ENCODE data around the gene PRELID3B. TPM values are rescaled to one million over a fixed set of nuclear protein-coding genes. Genes with fewer than 3 reads are reported as not detected.
A peak's percentile ranks its signal among the peaks of the same experiment; 100 is the strongest.

Gene PRELID3B
- total and polyA plus RNA-seq, 2 of the 13 experiments (the other 11 are each of a cell fraction or from before 2014, with no cell fraction given): 23.3 to 42.6 TPM

GRCh38 chr20:59047938-59048680 lies 5.5 kb upstream of the PRELID3B start:
- no peaks in the 10 kb centered on the region for H3K79me2 ChIP-seq (ENCODE audit: insufficient read depth, low read length)
- H3K4me2 ChIP-seq (ENCODE audit: low read depth, low read length): peak overlapping the region; percentile 45
- ChIA-PET CTCF (ENCODE audit: low intra/inter-chr PET ratio, low total read pairs) (no interaction called here), POLR2A (interaction anchor here (1.2 kb wide), 1 partner anchor 16 kb away, joined by 5 read pairs; the partner anchor contains the start of gene ATP5F1E)
- no peak overlapping the region for H3K27ac ChIP-seq (ENCODE audit: extremely low read length, insufficient read depth, low read length)
- WGBS (ENCODE audit: low lambda C conversion rate): 0% methylated on average over 5 of the region's 5 CpGs
- peaks cover 2 to 3% of the 10 kb centered on the region in 2 experiments; a peak in 2 of 5 replicates for H3K27me3 ChIP-seq (ENCODE audit: control insufficient read depth in 1 of 2, insufficient read depth in 2 of 2, low read length in 2 of 2)
- no peak overlapping the region for H3K4me3 ChIP-seq (replicated peaks in 1 of 3; ENCODE audit: insufficient read depth in 1 of 3, low read depth in 2 of 3, low read length in 3 of 3)
- DNase-seq (ENCODE audit: low spot score) (peak; percentile 67), ATAC-seq (peak; percentile 74), FAIRE-seq (peak; percentile 60)
- BruUV-seq (replicated peaks): no TSS peak
- no peak overlapping the region for H2AFZ ChIP-seq (ENCODE audit: low read length)
- intact Hi-C loops (cut with micrococcal nuclease; ENCODE audit: unreplicated experiment) (no loop called here), in situ Hi-C loops (cut with HindIII; ENCODE audit: extremely low pct_ligation_motif_present, low pct_unique_long_range_greater_than_20kb) (no loop called here)
- H3K9me3 ChIP-seq (ENCODE audit: low read length): no peaks in the 10 kb centered on the region
- H3K9ac ChIP-seq (ENCODE audit: insufficient read depth, low read depth, low read length): no peak overlapping the region
- no peaks in the 10 kb centered on the region for H4K20me1 ChIP-seq (ENCODE audit: insufficient read depth, low read length)
- peaks cover 18% of the 10 kb centered on the region for H3K4me1 ChIP-seq (ENCODE audit: insufficient read depth, low read length)
- H3K36me3 ChIP-seq (replicated peaks in 1 of 2; ENCODE audit: control insufficient read depth in 1 of 2, insufficient read depth in 2 of 2, low read length in 2 of 2): no peaks in the 10 kb centered on the region
- TF ChIP-seq JUND (CRISPR knock-in tag; IDR thresholded peaks at IDR 0.05): 0 out of 2 replicates have a peak, but pooled peaks have one; percentile 9
- TF ChIP-seq GATAD2A (CRISPR knock-in tag; IDR thresholded peaks at IDR 0.05): 0 out of 2 replicates have a peak, but pooled peaks have one; percentile 9
- TF ChIP-seq ETV5 (CRISPR knock-in tag; IDR thresholded peaks at IDR 0.05; ENCODE audit: borderline replicate concordance): peak; percentile 24; the same call in 1 of the 2 replicates
- TF ChIP-seq ZC3H13 (CRISPR knock-in tag; IDR thresholded peaks at IDR 0.05): no peak
- TF ChIP-seq CEBPB (IDR thresholded peaks at IDR 0.05; ENCODE audit: borderline replicate concordance, low read depth, low read length): peak; percentile 18; the same call in 1 of the 2 replicates
- TF ChIP-seq SALL1 (CRISPR knock-in tag; IDR thresholded peaks at IDR 0.05): peak; percentile 22; the same call in 1 of the 2 replicates
- TF ChIP-seq FOXP1 (IDR thresholded peaks at IDR 0.05): no peak
- 0 out of 2 replicates have a peak, but pooled peaks have one; percentile 6 for TF ChIP-seq FOXP1 (CRISPR knock-in tag; IDR thresholded peaks at IDR 0.05)
- TF ChIP-seq, protein P1, sequence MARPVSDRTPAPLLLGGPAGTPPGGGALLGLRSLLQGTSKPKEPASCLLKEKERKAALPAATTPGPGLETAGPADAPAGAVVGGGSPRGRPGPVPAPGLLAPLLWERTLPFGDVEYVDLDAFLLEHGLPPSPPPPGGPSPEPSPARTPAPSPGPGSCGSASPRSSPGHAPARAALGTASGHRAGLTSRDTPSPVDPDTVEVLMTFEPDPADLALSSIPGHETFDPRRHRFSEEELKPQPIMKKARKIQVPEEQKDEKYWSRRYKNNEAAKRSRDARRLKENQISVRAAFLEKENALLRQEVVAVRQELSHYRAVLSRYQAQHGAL (CRISPR knock-in tag; IDR thresholded peaks at IDR 0.05; ENCODE audit: not compliant biosample characterization): no peak
- TF ChIP-seq DNMT3B (CRISPR knock-in tag; conservative IDR thresholded peaks at IDR 0.05): no peak
- TF ChIP-seq FOSL2 (CRISPR knock-in tag; IDR thresholded peaks at IDR 0.05): peak; percentile 79
- TF ChIP-seq ARID5B (CRISPR knock-in tag; IDR thresholded peaks at IDR 0.05): peak; percentile 42
- TF ChIP-seq, protein P2, sequence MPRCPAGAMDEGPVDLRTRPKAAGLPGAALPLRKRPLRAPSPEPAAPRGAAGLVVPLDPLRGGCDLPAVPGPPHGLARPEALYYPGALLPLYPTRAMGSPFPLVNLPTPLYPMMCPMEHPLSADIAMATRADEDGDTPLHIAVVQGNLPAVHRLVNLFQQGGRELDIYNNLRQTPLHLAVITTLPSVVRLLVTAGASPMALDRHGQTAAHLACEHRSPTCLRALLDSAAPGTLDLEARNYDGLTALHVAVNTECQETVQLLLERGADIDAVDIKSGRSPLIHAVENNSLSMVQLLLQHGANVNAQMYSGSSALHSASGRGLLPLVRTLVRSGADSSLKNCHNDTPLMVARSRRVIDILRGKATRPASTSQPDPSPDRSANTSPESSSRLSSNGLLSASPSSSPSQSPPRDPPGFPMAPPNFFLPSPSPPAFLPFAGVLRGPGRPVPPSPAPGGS (CRISPR knock-in tag; IDR thresholded peaks at IDR 0.05): no peak
- peak; percentile 42; the same call in 1 of the 2 replicates for TF ChIP-seq HNF4A (CRISPR knock-in tag; IDR thresholded peaks at IDR 0.05)
- peak; percentile 25; the same call in 1 of the 2 replicates for TF ChIP-seq SP5 (CRISPR knock-in tag; IDR thresholded peaks at IDR 0.05; ENCODE audit: borderline replicate concordance, low read depth)
- peak; percentile 50; the same call in 1 of the 2 replicates for TF ChIP-seq TBX3 (IDR thresholded peaks at IDR 0.05; ENCODE audit: borderline replicate concordance)
- peak; percentile 71 for TF ChIP-seq JUN (CRISPR knock-in tag; IDR thresholded peaks at IDR 0.05)
- no peak for TF ChIP-seq TBX2 (CRISPR knock-in tag; IDR thresholded peaks at IDR 0.05; ENCODE audit: borderline replicate concordance)
- 0 out of 2 replicates have a peak, but pooled peaks have one; percentile 30 for TF ChIP-seq HOXA7 (CRISPR knock-in tag; IDR thresholded peaks at IDR 0.05)
- peak; percentile 58; the same call in 1 of the 2 replicates for TF ChIP-seq PPARG (CRISPR knock-in tag; conservative IDR thresholded peaks at IDR 0.05)

Data from HepG2 (cell line).